PC-9 (cell line): ENCODE measurements around the gene KLC1. TPM values are rescaled to one million over a fixed set of nuclear protein-coding genes. Genes with fewer than 3 reads are reported as not detected.

Experiments used
- BruUV-seq: library from RNA; stranded (reverse); fragments of 400-500 nt; replicated peaks from 2 replicates; lab custom pipeline; 2021; lab: Mats Ljungman, UMichigan
- CTCF ChIA-PET: fragments of 300-600 bp; sonication (Branson Sonifier 250); formaldehyde crosslinking; loops from one replicate; lab custom pipeline; 2022; ENCODE audit warnings: antibody characterized with exemption; lab: Charles Lee
- POLR2A ChIA-PET: fragments of 300-600 bp; sonication (Branson Sonifier 250); formaldehyde crosslinking; loops from one replicate; lab custom pipeline; 2022; ENCODE audit warnings: antibody characterized with exemption; ENCODE audit not compliant: unreplicated experiment; lab: Charles Lee
- DNase-seq, 2 experiments: peaks; one replicate each; pipeline versions ENCODE4 v3.0.0 to v3.0.0-alpha.2; 2015 to 2022; ENCODE audit warnings: mixed read lengths in 1 of 2
- H2AFZ ChIP-seq: fragments of 200-600 bp; sonication (generic); 2 replicates; pipeline ENCODE4 v1.8.1; 2017; ENCODE audit warnings: antibody characterized with exemption
- H3F3A ChIP-seq: fragments of 200-600 bp; sonication (generic); 2 replicates; pipeline ENCODE4 v1.8.1; 2017; ENCODE audit warnings: antibody characterized with exemption, mild to moderate bottlenecking, low read depth; ENCODE audit not compliant: insufficient read depth
- H3K27ac ChIP-seq: fragments of 200-600 bp; sonication (generic); 2 replicates; pipeline ENCODE4 v1.6.1; 2016; ENCODE audit warnings: mixed run types
- H3K27me3 ChIP-seq: fragments of 200-600 bp; sonication (generic); 2 replicates; pipeline ENCODE4 v1.6.1; 2016; ENCODE audit warnings: low read depth, mixed run types; ENCODE audit not compliant: insufficient read depth
- H3K36me3 ChIP-seq: fragments of 200-600 bp; sonication (generic); 2 replicates; pipeline ENCODE4 v1.6.1; 2016; ENCODE audit warnings: low read depth, mixed run types
- H3K4me1 ChIP-seq: fragments of 200-600 bp; sonication (generic); replicated peaks from 2 replicates; pipeline ENCODE4 v1.6.1; 2016; ENCODE audit warnings: mixed run types; ENCODE audit not compliant: insufficient read depth
- H3K4me2 ChIP-seq: fragments of 200-600 bp; sonication (generic); 2 replicates; pipeline ENCODE4 v1.6.1; 2017; ENCODE audit warnings: mixed run types
- H3K4me3 ChIP-seq: fragments of 200-600 bp; sonication (generic); 2 replicates; pipeline ENCODE4 v1.6.1; 2016; ENCODE audit warnings: mixed run types
- H3K79me2 ChIP-seq: fragments of 200-600 bp; sonication (generic); 2 replicates; pipeline ENCODE4 v1.6.1; 2017; ENCODE audit warnings: low read depth, mixed run types
- H3K9me2 ChIP-seq: fragments of 200-600 bp; sonication (generic); 2 replicates; pipeline ENCODE4 v1.8.1; 2017; ENCODE audit warnings: mild to moderate bottlenecking; ENCODE audit not compliant: insufficient read depth
- H3K9me3 ChIP-seq: fragments of 200-600 bp; sonication (generic); 2 replicates; pipeline ENCODE4 v1.8.1; 2016; ENCODE audit warnings: low read depth; ENCODE audit not compliant: insufficient read depth
- H4K20me1 ChIP-seq: fragments of 200-600 bp; sonication (generic); 2 replicates; pipeline ENCODE4 v1.8.1; 2017; ENCODE audit not compliant: insufficient read depth
- EZH2 ChIP-seq: fragments of 200-600 bp; sonication (generic); IDR thresholded peaks from 2 replicates; pipeline ENCODE4 v1.8.0; 2017; ENCODE audit warnings: antibody characterized with exemption, low read depth
- intact Hi-C: fragments of 100-400 bp; cut with micrococcal nuclease; formaldehyde crosslinking; loops from one replicate; pipeline ENCODE4 v1.10.0; 2022; ENCODE audit not compliant: unreplicated experiment
- total RNA-seq: library from RNA; stranded (reverse); gene quantifications from 2 replicates; pipeline ENCODE4 v1.2.3, GENCODE V29; 2021
- TF ChIP-seq, protein P1 (sequence below): fragments of 200-600 bp; sonication (generic); conservative IDR thresholded peaks from 2 replicates; pipeline ENCODE4 v1.6.1; 2017; ENCODE audit warnings: mixed run types, antibody characterized with exemption, mild to moderate bottlenecking, moderate library complexity

The KLC1 gene
- total RNA-seq, 1 experiment from 2014 or later, result 254 TPM

GRCh38 chr14:103721334-103722120 is 92.5 kb downstream of the KLC1 start:
- Histone ChIP-seq H3K36me3 (no peaks in the 10 kb centered on the region), H3K4me1 (peaks cover 23% of the 10 kb centered on the region), H3K27ac (peak overlapping the region; percentile 34), H3K4me2 (peak overlapping the region; percentile 26), H2AFZ (no peak overlapping the region), H3K4me3 (no peak overlapping the region), H3K79me2 (peaks cover 75% of the 10 kb centered on the region), H3K9me2 (no peaks in the 10 kb centered on the region), H4K20me1 (peaks cover 58% of the 10 kb centered on the region), H3K9me3 (no peaks in the 10 kb centered on the region), H3K27me3 (no peaks in the 10 kb centered on the region), H3F3A (peaks cover 14% of the 10 kb centered on the region; the same call in 1 of the 2 replicates)
- CTCF ChIA-PET, result interaction anchor here (0.7 kb wide), 3 partner anchors 29 to 147 kb away, joined by 5 to 7 read pairs (median 7); no protein-coding TSS in a partner anchor
- peak; percentile 74 to 88 for DNase-seq
- intact Hi-C loops, result loop anchor here (2.0 kb wide), 1 partner anchor 29 kb away; no protein-coding TSS in a partner anchor
- POLR2A ChIA-PET, result no interaction called here
- TF ChIP-seq EZH2, result no peak
- TF ChIP-seq, protein P1, sequence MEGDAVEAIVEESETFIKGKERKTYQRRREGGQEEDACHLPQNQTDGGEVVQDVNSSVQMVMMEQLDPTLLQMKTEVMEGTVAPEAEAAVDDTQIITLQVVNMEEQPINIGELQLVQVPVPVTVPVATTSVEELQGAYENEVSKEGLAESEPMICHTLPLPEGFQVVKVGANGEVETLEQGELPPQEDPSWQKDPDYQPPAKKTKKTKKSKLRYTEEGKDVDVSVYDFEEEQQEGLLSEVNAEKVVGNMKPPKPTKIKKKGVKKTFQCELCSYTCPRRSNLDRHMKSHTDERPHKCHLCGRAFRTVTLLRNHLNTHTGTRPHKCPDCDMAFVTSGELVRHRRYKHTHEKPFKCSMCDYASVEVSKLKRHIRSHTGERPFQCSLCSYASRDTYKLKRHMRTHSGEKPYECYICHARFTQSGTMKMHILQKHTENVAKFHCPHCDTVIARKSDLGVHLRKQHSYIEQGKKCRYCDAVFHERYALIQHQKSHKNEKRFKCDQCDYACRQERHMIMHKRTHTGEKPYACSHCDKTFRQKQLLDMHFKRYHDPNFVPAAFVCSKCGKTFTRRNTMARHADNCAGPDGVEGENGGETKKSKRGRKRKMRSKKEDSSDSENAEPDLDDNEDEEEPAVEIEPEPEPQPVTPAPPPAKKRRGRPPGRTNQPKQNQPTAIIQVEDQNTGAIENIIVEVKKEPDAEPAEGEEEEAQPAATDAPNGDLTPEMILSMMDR, result no peak; the same call in 1 of the 2 replicates
- BruUV-seq, result no TSS peak

DNA sequence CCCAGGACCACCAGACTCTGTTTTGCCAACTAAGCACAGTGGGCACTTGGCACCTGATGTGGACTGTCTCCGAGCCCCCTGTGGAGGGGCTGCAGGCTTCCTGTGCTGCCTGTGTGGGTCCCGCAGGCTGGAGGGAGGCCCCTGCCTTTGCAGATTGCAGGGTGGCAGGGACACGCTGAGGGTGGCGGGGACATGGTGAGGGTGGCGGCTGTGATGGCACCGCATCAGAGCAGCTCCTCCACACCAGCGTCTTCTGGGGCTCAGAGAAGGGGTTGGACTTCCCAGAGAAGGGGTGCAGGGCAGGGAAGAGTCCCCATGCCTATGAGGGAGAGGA is 94.7 kb downstream of the KLC1 start:
- DNase-seq, result no peak
- Histone ChIP-seq H3K27me3 (no peaks in the 10 kb centered on the region), H3K4me2 (no peak overlapping the region), H2AFZ (no peak overlapping the region), H3K9me3 (no peaks in the 10 kb centered on the region), H3K4me1 (peaks cover 16% of the 10 kb centered on the region), H3F3A (peaks cover 14% of the 10 kb centered on the region; the same call in 1 of the 2 replicates), H3K9me2 (no peaks in the 10 kb centered on the region), H3K36me3 (no peaks in the 10 kb centered on the region), H3K27ac (no peak overlapping the region), H4K20me1 (peaks cover 52% of the 10 kb centered on the region), H3K79me2 (peaks cover 54% of the 10 kb centered on the region), H3K4me3 (no peak overlapping the region)
- TF ChIP-seq, protein P1, result no peak
- TF ChIP-seq EZH2, result no peak
- BruUV-seq, result no TSS peak
- ChIA-PET POLR2A (no interaction called here), CTCF (no interaction called here)
- intact Hi-C loops, result no loop called here

GRCh38 chr14:103724116-103724515 is 95.1 kb downstream of the KLC1 start:
- DNase-seq, result no peak
- ChIA-PET CTCF (no interaction called here), POLR2A (no interaction called here)
- TF ChIP-seq EZH2, result no peak
- TF ChIP-seq, protein P1, result no peak
- no peak overlapping the region for H3K4me2 ChIP-seq
- H3K4me3 ChIP-seq, result no peak overlapping the region
- peaks cover 51% of the 10 kb centered on the region for H3K79me2 ChIP-seq
- intact Hi-C loops, result no loop called here
- 0 out of 2 replicates have a peak, but pooled peaks cover 3% of the 10 kb centered on the region for H3K36me3 ChIP-seq
- H2AFZ ChIP-seq, result no peak overlapping the region
- H3K9me3 ChIP-seq, result no peaks in the 10 kb centered on the region
- H3K9me2 ChIP-seq, result no peaks in the 10 kb centered on the region
- no peaks in the 10 kb centered on the region for H3K27me3 ChIP-seq
- no TSS peak for BruUV-seq
- H3K4me1 ChIP-seq, result peaks cover 16% of the 10 kb centered on the region
- H3F3A ChIP-seq, result peaks cover 14% of the 10 kb centered on the region; the same call in 1 of the 2 replicates
- H3K27ac ChIP-seq, result no peak overlapping the region
- H4K20me1 ChIP-seq, result peaks cover 52% of the 10 kb centered on the region
